NAMALWA (cell line): ENCODE measurements around the gene FER.
"Not testable (repeated sequence)": the region's sequence is repeated elsewhere in the genome, so short reads cannot be mapped to it uniquely, and the experiment has no call there.

Experiments
- DNase-seq: peaks from one replicate; pipeline ENCODE4 v3.0.0-alpha.2; 2015; ENCODE audit warnings: low spot score

Gene FER

DNA sequence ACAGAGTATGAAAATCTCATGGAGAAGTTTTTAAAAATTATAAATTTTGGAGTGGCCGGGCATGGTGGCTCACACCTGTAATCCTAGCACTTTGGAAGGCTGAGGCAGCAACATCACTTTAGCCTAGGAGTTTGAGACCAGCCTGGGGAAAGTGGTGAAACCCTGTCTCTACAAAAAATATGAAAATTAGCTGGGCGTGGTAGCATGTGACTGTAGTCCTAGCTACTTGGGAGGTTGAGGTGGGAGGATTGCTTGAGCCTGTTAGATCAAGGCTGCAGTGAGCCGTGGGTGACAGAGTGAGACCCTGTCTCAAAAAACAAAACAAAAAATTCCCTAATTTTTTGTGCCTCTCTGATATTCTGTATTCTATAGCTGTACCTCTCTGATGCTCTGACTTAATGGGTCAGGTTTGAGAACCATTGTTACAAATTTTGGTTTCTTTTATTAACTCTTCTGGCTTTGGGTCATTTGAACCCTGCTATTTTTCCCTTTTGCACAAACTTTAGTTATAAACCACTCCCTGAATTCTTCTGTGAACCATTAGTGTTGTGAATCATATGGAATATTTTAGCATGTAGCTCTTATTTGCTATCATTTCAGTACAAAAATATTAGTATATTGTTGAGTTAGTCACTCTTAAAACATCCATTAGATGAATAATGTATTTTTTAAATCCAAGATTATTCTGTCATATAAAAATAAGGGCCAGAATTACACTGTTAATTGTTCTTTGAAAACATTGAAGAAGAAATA is 51.0 kb downstream of the FER start:
- no peak for DNase-seq

- DNase-seq, result no peak
Observed at GRCh38 chr5:108801301-108801700, 53.6 kb downstream of the FER start.

DNA sequence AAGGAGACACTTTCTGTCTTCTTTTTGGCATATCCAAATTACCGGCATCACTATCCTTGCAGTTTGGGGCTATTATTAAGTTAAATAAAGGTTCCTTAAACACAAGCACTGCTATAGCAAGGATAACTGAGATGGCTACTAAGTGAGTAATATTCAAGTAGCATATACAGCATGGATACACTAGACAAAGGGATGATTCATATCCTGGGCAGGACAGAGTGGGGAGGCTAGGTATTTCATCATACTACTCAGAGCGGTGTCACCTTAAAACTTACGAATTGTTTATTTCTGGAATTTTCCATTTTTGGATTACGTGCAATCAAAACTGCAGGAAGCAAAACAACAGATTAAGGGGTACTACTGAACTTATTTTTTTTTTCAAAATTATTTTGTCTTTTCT is 54.1 kb downstream of the FER start:
- DNase-seq, result no peak

- DNase-seq, result no peak
Observed at GRCh38 chr5:108810717-108811116, 63.0 kb downstream of the FER start.

DNA sequence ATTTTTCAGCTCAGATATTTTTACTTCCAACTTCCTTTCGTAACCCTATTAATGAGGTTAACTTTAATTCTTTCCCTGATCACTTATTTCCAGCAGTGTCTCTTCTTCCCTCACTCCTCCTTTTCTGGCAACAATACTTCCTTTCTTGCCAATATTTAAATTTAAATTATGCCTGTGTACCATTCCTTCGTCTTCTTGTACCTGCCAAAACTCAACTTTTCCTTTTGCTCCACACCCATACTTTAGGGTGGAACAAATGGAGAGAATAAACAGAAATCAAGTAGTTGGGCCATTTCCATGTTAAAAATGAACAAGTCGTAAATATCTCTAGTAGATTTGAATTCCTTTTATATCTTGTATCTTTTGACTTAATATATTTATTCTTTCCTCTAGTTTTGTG is 66.0 kb downstream of the FER start:
- DNase-seq, result no peak

DNA sequence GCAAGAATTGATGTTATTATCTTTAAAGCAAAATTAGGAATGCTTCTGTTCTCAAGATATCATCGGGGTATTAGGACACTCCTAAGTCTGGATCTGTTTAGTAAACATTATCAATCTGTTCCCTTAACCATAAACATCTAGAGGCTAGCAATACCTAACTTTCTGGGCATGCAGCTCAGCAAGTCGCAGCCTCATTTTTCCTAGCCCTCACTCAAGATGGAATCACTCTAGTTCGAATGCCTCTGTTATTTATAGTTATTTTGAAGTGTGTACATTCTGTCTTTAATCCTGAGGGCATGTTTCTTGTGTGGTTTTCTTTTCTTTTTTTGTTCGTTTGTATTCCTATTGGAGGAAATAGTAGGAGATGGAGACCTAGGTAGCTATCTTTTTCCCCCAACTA is 66.9 kb downstream of the FER start:
- DNase-seq, result no peak

DNA sequence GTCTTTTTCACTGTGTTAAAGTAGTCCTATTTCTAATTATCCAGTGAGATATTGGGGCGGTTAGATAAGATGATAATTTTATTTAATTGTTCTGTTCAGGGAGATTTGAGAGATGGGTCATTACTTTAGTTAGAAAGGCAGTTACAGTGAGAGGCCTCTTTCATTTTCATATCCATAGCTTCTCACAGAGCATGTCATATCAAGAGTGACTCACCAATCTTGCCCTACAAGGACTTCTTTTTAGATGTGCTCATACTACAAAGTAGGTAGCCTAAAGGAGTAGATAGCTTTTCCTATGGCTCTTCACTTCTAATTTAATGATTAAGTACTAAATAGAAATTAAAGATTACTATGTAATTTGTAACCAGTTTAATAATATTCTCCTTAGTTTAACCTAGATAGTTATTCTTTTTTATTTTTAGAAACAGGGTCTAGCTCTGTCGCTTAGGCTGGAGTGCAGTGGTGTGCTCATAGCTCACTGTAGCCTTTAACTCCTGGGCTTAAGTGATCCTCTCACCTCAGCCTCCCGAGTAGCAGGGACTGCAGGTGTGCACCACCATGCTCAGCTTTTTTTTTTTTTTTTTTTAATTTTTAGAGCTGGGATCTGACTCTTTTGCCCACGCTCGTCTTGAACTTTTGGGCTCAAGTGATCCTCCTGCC is 71.0 kb downstream of the FER start:
- no peak for DNase-seq

- no peak for DNase-seq
Observed at GRCh38 chr5:108820983-108821382, 73.3 kb downstream of the FER start.

DNA sequence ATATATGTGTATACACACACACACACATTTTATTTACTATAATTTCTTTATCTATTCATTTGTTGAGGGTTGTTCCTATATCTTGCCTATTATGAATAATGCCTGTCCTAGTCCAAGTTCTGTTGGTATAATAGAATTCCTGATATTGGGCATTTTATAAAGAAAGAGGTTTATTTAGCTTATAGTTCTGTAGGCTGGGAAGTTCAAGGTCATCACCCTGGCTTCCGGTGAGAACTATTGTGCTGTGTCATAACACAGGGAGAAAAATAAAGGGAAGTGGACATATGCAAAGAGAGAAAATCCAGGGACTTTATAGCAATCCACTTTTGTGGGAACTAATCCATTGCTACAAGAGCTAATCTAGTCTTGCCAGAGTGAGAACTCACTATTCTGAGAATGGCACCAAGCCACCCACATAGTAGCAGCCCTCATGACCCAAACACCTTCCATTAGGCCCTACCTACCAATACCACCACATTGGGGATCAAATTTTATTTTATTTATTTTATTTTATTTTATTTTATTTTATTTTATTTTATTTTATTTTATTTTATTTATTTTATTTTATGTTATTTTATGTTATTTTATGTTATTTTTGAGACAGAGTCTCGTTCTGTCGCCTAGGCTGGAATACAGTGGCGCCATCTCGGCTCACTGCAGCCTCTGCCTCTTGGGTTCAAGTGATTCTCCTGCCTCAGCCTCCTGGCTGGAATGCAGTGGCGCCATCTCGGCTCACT is 74.7 kb downstream of the FER start:
- DNase-seq, result no peak

DNA sequence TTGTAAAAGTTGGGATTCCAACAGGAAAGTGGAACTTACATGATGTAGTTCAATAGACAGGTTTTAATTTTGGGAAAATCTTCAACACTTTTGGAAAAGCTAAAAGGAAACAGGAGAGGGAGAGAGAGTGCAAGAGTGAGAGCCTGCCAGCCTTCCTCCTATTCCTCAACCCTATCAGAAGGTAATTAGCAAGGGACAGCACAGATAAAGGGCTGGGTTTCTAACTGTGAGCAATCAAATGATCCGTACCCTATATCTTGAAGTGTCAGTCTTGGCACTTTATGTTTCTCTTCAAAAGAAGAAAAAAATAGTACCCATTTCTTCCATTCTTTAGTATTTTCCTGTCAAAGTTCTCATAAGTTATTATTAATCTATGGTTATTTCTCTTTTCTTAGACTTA is 79.4 kb downstream of the FER start:
- DNase-seq, result no peak

DNA sequence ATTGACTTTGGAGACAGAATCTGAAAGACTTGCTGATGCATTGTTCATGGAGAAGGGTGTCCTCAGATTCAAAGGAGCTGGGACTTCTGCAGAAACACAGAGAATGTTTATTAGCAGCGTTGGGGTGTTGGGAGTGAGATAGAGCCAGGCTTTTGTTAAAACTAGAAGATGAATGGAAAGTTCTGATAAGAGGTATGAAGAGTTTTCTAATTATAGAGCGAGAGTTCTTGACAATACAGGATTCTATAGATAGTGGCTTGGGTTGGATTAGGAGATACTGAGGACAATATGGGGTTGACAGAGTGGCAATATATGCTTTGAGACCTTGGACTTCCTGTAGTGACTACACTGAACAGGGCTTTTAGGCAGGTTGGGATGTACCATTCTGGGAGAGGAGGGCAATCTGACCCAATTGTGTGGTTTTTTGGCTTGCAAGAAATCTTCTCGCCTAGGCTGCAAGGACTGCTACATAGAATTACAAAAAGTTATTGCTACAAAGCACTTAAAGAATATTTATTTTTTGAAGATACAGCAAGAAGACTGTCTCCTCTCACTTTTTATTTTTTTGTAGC is 83.1 kb downstream of the FER start:
- no peak for DNase-seq

DNA sequence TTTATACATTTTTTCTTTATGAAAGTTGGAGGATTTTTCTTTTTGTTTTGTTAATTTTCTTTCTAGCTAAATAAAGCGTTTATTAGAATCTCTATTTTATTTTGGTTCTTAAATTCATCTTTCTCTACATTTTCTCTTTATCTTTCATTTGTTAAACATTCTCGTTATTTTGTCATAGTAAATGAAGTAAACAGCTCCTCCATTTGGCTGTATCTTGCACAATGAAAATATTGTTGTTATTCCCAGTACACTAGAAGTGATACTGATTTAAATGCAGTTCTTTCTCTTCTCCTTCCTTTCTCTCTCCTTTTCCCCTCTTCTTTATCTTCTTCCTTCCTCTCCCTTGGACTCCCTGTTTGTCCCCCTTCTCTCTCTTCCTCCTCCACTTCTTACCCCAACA is 88.8 kb downstream of the FER start:
- no peak for DNase-seq

DNA sequence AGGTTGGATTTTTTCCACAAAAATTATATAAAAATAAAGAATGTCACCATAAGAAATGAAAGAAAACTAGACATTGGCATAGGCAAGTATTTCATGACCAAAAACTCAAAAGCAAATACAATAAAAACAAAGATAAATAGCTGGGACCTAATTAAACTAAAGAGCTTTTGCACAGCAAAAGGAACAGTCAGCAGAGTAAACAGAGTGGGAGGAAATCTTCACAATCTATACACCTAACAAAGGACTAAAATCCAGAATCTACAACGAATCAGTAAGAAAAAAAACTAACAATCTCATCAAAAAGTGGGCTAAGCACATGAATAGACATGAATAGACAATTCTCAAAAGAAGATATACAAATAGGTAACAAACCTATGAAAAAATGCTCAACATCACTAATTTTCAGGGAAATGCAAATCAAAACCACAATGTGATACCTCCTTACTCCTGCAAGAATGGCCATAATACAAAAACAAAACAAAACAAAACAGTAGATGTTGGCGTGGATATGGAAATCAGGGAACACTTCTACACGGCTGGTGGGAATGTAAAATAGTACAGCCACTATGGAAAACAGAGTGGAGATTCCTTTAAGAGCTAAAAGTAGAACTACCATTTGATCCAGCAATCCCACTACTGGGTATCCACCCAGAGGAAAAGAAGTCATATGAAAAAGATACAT is 94.7 kb downstream of the FER start:
- not testable (repeated sequence) for DNase-seq

GRCh38 chr5:108851129-108851528 is 103.4 kb downstream of the FER start:
- DNase-seq, result not testable (repeated sequence)

GRCh38 chr5:108857905-108858304 is 110.2 kb downstream of the FER start:
- peak; percentile 44 for DNase-seq

- peak; percentile 86 for DNase-seq
Observed at GRCh38 chr5:108858959-108859358, 111.3 kb downstream of the FER start.

- no peak for DNase-seq
Observed at GRCh38 chr5:108862211-108862610, 114.5 kb downstream of the FER start.

- DNase-seq, result not testable (repeated sequence)
Observed at GRCh38 chr5:108866097-108866496, 118.4 kb downstream of the FER start.

DNA sequence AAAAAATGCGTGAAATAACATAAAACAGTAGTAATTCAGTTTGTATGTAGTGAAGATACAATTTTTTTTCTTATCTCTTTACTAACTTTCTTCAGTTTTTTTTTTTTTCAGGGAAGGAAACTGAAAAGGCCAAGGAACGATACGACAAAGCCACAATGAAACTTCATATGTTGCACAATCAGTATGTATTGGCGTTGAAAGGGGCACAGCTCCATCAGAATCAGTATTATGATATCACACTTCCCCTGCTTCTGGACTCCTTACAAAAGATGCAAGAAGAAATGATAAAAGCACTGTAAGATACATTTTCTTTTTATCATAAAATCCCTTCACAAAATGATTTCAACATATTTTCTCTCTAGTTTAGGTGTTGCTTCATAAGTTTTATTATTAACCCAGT is 120.0 kb downstream of the FER start:
- no peak for DNase-seq

DNA sequence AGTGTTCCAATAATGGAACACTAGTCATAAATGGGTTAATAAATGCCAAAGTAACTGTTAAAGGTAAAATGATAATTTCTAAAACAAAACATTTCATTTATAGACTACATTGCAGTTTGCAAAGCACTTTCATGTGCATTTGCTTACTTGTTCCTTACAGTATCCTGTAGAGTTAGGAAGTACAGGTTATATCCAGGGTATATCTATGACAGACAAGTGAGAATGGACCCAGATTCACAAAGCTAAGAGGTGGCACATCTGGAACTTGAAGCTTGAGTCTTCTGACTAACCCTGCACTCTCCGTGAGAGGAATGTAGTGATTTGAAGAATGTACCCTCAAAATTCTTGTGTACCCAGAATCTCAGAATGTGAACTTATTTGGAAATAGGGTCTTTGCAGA is 121.4 kb downstream of the FER start:
- DNase-seq, result no peak

DNA sequence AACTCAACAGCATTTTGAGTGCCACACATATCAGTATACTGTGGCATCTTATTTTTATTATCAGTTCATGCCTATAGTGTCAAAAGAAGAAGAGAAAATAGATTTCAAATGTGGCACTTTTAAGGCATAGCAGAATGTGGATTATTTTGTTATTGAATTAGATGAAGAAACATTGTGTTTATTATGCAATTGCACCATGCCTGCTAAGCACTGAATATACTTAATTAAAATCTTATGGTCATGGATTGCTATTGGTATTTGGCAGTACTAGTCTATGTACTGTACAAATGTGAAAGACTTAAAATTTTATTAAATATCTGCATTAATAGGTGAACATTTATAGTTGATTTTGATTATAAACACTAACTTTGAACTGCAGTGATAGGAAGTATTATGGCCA is 128.8 kb downstream of the FER start:
- no peak for DNase-seq

GRCh38 chr5:108878756-108879155 is 131.1 kb downstream of the FER start:
- DNase-seq, result no peak
